Heart right ventricle (tissue), 16 donors: ENCODE measurements around the gene DAW1. TPM values are rescaled to one million over a fixed set of nuclear protein-coding genes. Genes with fewer than 3 reads are reported as not detected.

Source experiments
- ATAC-seq, 8 donors: fragments of 200-7000 bp; cut with Tn5 transposase; one replicate each; pipeline ENCODE4 v1.9.1; 2020; ENCODE audit warnings: mild to moderate bottlenecking in 8 of 8, moderate library complexity in 8 of 8, moderate number of reproducible peaks in 1 of 8
- DNase-seq, 2 donors: peaks; one replicate each; pipeline ENCODE4 v3.0.0-alpha.2; 2020
- H3K27ac ChIP-seq, 10 donors: fragments of 200-600 bp; sonication (generic) in 2 of 10; one replicate each; pipeline versions ENCODE4 v1.5.0 to v1.8.0; 2020 to 2022; ENCODE audit warnings: mild to moderate bottlenecking in 3 of 10
- H3K27me3 ChIP-seq, 7 donors: fragments of 200-600 bp; one replicate each; pipeline ENCODE4 v1.8.0; 2021 to 2022; ENCODE audit warnings: mild to moderate bottlenecking in 2 of 7
- H3K36me3 ChIP-seq, 9 donors: fragments of 200-600 bp; sonication (generic) in 1 of 9; one replicate each; pipeline versions ENCODE4 v1.5.0 to v1.8.0; 2020 to 2022; ENCODE audit warnings: mild to moderate bottlenecking in 2 of 9
- H3K4me1 ChIP-seq, 9 donors: fragments of 200-600 bp; sonication (generic) in 1 of 9; one replicate each; pipeline versions ENCODE4 v1.5.0 to v1.8.0; 2020 to 2022; ENCODE audit warnings: mild to moderate bottlenecking in 4 of 9
- H3K4me3 ChIP-seq, 10 donors: fragments of 200-600 bp; sonication (generic) in 2 of 10; one replicate each; pipeline versions ENCODE4 v1.5.0 to v1.8.0; 2020 to 2022; ENCODE audit warnings: mild to moderate bottlenecking in 7 of 10, moderate library complexity in 2 of 10
- H3K9me3 ChIP-seq, 11 donors: fragments of 200-600 bp in 10 of 11; sonication (generic) in 2 of 11; one replicate each; pipeline versions ENCODE4 v1.5.0 to v1.8.0; 2013 to 2022; ENCODE audit warnings: mild to moderate bottlenecking in 2 of 11, control low read depth in 1 of 11, moderate library complexity in 1 of 11
- CTCF ChIP-seq, 9 donors: fragments of 200-600 bp; sonication (generic) in 2 of 9; IDR thresholded peaks; one replicate each; pipeline versions ENCODE4 v1.5.0 to v1.8.0; 2021 to 2022; ENCODE audit warnings: antibody characterized with exemption in 9 of 9, mild to moderate bottlenecking in 5 of 9, moderate library complexity in 1 of 9
- WGBS, 2 donors: extraction: QIAGEN DNeasy Blood & Tissue Kit; methylation state at CpG; one replicate each; pipeline ENCODE4 v1.1.7; 2013; ENCODE audit warnings: inconsistent platforms in 1 of 2; 5-methylcytosine and 5-hydroxymethylcytosine counted together
- intact Hi-C, 10 donors: fragments of 100-400 bp; cut with DNase I; formaldehyde crosslinking; loops; one replicate each; pipeline versions ENCODE4 v1.11.1 to v1.14.2; 2022
- polyA plus RNA-seq, 2 donors: library from polyadenylated mRNA; stranded (reverse); fragments of 200-250 nt; gene quantifications; one replicate each; pipeline ENCODE4 v1.2.3, GENCODE V29; 2013
- total RNA-seq, 10 donors: library from RNA; stranded (reverse); fragmentation: NEBNext Ultra II Directional in 3 of 10; extraction: Animal tissue kit (Norgen Biotek cat#: 25700) in 3 of 10; gene quantifications; one replicate each; pipeline versions ENCODE4 v1.2.1 to v1.2.4, GENCODE V29; 2021 to 2023
- donor health status: Arrhythmogenic right ventricular cardiomyopathy.
- donor health status: ischemic (EF 13 %, LVEDD 7.1; RV severe dilation, severe dysfunction).
- donor health status: healthy with polysubstance abuse.
- donor health status: DM: no; HTN: yes; CAD: no.
- donor health status: DM: no; HTN: no; CAD: no.
- donor health status: ischemic (EF 25% LVEDD 6.9; RV normal size, moderate dysfunction).
- donor health status: ischemic (EF 25% LVEDD 5.7; RV mildly dilated, moderate dysfunction).
- donor health status: healthy.
- donor health status: DM: yes; HTN: yes; CAD: no.
- donor health status: Ischemic cardiomyopathy.
- donor health status: ischemic (EF 35%, LVEDD 5.7; RV mildly dilated, moderate dysfunction).
- donor health status: nonischemic (EF 11% LVEDD 7.7; RV severe dilation, severe dysfunction).
- donor health status: DM: yes; HTN: yes; CAD: no.
- donor health status: PGD.
- donor health status: ischemic (EF 29% LVEDD 5.4; RV normal size, mild dysfunction).
- donor health status: nonischemic (EF 23%, LVEDD 6.1; RV moderate dilation, normal function).

Gene DAW1
- total and polyA plus RNA-seq, 12 donors = 0.14 to 0.50 (median 0.22) TPM; not detected in 7

- DNase-seq (no peak), ATAC-seq (no peak)
- intact Hi-C loops = no loop called here
- Histone ChIP-seq H3K27me3 (peaks cover 0 to 14% (median 0%) of the 10 kb centered on the region in 7 donors), H3K4me3 (no peak overlapping the region), H3K4me1 (no peaks in the 10 kb centered on the region), H3K27ac (no peak overlapping the region), H3K36me3 (no peaks in the 10 kb centered on the region), H3K9me3 (no peaks in the 10 kb centered on the region)
- TF ChIP-seq CTCF (IDR thresholded peaks at IDR 0.05) = no peak
- WGBS, 2 donors = 78 to 83% methylated on average over 1 of the region's 1 CpG
Observed at GRCh38 chr2:227906991-227907390, 35.6 kb downstream of the DAW1 start.

DNA sequence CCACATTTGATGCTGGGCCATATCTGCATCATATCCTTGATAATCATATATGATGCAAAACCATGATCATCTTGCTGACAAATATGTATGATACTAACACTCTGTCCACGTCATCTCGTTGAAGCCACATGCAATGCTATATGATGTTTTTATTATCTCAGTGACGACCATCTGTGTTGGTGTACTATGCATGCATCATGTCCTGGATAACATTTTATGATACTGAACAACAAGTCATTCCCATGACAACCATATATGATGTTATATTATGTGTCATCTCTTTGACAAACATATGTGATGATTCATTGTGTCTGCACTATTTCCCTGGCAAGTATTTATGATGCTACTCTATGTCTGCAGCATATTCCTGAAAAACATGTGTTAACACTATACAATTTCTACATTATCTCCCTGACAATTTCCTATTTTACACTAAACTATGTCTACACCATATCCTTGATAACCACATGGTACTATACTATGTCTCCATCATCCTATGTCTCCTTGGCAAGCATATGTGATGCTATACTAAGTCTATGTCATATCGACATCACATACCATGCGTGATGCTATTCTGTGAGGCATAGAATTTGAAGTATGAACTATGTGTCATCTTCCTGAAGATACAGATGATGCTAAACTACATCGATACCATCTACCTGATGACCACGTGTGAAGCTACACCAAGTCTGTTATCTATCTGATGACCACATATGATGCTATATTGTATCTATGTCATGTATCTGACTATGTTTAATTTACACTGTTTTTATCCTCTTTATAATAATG lies 37.0 kb downstream of the DAW1 start:
- intact Hi-C loops = no loop called here
- no peaks in the 10 kb centered on the region for H3K9me3 ChIP-seq
- H3K36me3 ChIP-seq = no peaks in the 10 kb centered on the region
- TF ChIP-seq CTCF (IDR thresholded peaks at IDR 0.05) = no peak
- H3K4me1 ChIP-seq = no peaks in the 10 kb centered on the region
- DNase-seq (no peak), ATAC-seq (no peak)
- peaks cover 0 to 5% (median 0%) of the 10 kb centered on the region in 7 donors for H3K27me3 ChIP-seq
- 73 to 76% methylated on average over 7 of the region's 7 CpGs for WGBS, 2 donors
- H3K4me3 ChIP-seq = no peak overlapping the region
- H3K27ac ChIP-seq = no peak overlapping the region

DNA sequence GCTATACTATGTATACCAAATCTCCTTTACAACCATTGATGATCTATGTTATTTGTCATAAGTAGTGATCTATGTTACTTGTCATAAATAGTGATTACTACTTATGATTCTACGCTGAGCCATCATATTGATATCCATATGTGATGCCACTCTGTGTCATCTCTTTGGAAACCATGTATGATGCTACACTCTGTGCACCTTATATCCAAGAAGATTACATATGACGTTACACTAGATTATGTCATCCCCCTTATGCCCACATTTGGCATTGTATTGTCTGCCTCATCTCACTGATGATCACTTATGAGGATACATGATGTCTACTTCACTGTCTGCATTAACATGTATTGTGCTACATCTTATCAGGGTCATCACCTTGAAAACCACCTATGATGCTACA lies 42.9 kb downstream of the DAW1 start:
- ATAC-seq (no peak), DNase-seq (no peak)
- H3K9me3 ChIP-seq = no peaks in the 10 kb centered on the region
- no peak overlapping the region for H3K4me3 ChIP-seq
- no peaks in the 10 kb centered on the region for H3K36me3 ChIP-seq
- H3K4me1 ChIP-seq = no peaks in the 10 kb centered on the region
- H3K27ac ChIP-seq = no peak overlapping the region
- 15 to 56% methylated on average over 2 of the region's 2 CpGs for WGBS, 2 donors
- H3K27me3 ChIP-seq = no peaks in the 10 kb centered on the region
- intact Hi-C loops = no loop called here
- TF ChIP-seq CTCF (IDR thresholded peaks at IDR 0.05) = no peak

DNA sequence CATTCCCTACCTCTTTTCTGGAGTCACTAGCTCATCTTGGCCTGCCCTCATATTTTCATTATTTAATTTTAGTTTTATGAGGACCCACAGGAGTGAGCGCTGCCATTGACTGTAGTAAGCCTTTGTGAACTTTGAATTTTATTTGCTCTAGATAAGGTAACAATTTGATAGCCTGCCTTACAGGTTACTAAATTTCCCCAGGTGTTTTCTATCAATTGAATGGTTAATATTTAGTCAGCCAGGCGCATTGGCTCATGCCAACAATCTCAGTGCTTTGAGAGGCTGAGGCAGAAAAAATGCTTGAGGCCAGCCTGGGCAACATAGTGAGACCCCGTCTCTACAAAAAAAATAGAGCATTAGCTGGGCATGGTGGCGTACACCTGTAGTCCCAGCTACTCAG lies 50.2 kb downstream of the DAW1 start:
- Histone ChIP-seq H3K9me3 (peaks cover 0 to 6% (median 0%) of the 10 kb centered on the region in 11 donors), H3K27ac (no peak overlapping the region), H3K4me3 (no peak overlapping the region), H3K36me3 (no peaks in the 10 kb centered on the region), H3K4me1 (no peaks in the 10 kb centered on the region), H3K27me3 (no peaks in the 10 kb centered on the region)
- DNase-seq (no peak), ATAC-seq (no peak)
- 79 to 89% methylated on average over 4 of the region's 4 CpGs for WGBS, 2 donors
- intact Hi-C loops = no loop called here
- no peak for TF ChIP-seq CTCF (IDR thresholded peaks at IDR 0.05)
